ENCODE measurements around the gene ADSS1.

ADSS1 gene

GRCh38 chr14:104700225-104700651 lies 23.8 kb upstream of the ADSS1 start:
- DNase-seq = peak; percentile 37

GRCh38 chr14:104700747-104701217 lies 23.2 kb upstream of the ADSS1 start:
- peak; percentile 73 for DNase-seq

- no peak for DNase-seq
Measured at GRCh38 chr14:104701383-104702076, 22.5 kb upstream of the ADSS1 start.

- DNase-seq = no peak
Measured at GRCh38 chr14:104702106-104702505, 21.9 kb upstream of the ADSS1 start.

GRCh38 chr14:104702673-104703072 lies 21.4 kb upstream of the ADSS1 start:
- no peak for DNase-seq

- DNase-seq = no peak
Measured at GRCh38 chr14:104703269-104703668, 20.8 kb upstream of the ADSS1 start.

GRCh38 chr14:104704252-104704651 lies 19.8 kb upstream of the ADSS1 start:
- no peak for DNase-seq

GRCh38 chr14:104705340-104706047 lies 18.5 kb upstream of the ADSS1 start:
- DNase-seq = no peak

- DNase-seq = no peak
Measured at GRCh38 chr14:104706733-104707607, 17.1 kb upstream of the ADSS1 start.

- no peak for DNase-seq
Measured at GRCh38 chr14:104707608-104708595, 16.1 kb upstream of the ADSS1 start.

GRCh38 chr14:104708606-104709268 lies 15.3 kb upstream of the ADSS1 start:
- peak; percentile 74 for DNase-seq

GRCh38 chr14:104709387-104710039 lies 14.5 kb upstream of the ADSS1 start:
- DNase-seq = no peak

- no peak for DNase-seq
Measured at GRCh38 chr14:104710071-104710735, 13.8 kb upstream of the ADSS1 start.

- no peak for DNase-seq
Measured at GRCh38 chr14:104712881-104713734, 10.9 kb upstream of the ADSS1 start.

GRCh38 chr14:104714066-104714465 lies 10.0 kb upstream of the ADSS1 start:
- DNase-seq = no peak

- DNase-seq = no peak
Measured at GRCh38 chr14:104714681-104715080, 9.3 kb upstream of the ADSS1 start.

GRCh38 chr14:104715416-104715815 lies 8.6 kb upstream of the ADSS1 start:
- DNase-seq = no peak

- DNase-seq = no peak
Measured at GRCh38 chr14:104715871-104716270, 8.2 kb upstream of the ADSS1 start.

GRCh38 chr14:104717137-104717536 lies 6.9 kb upstream of the ADSS1 start:
- DNase-seq = no peak
